HepG2 (cell line): ENCODE results near the gene AFDN. TPM values are rescaled to one million over a fixed set of nuclear protein-coding genes. Genes with fewer than 3 reads are reported as not detected.

ENCODE experiments used
- SAFB2 ChIP-seq: sonication (generic); formaldehyde crosslinking; IDR thresholded peaks from 2 replicates; pipeline ENCODE4 v1.5.1; 2020; ENCODE audit warnings: missing genetic modification reagents, low read depth, mild to moderate bottlenecking, borderline replicate concordance
- ZFYVE20 ChIP-seq: sonication (generic); formaldehyde crosslinking; IDR thresholded peaks from 2 replicates; pipeline ENCODE4 v1.8.0; 2023; ENCODE audit warnings: low read depth, mild to moderate bottlenecking, moderate library complexity, missing genetic modification reagents, borderline replicate concordance
- ZNF615 ChIP-seq: sonication (generic); formaldehyde crosslinking; IDR thresholded peaks from 2 replicates; pipeline ENCODE4 v1.5.0; 2020; ENCODE audit warnings: mild to moderate bottlenecking, missing genetic modification reagents, borderline replicate concordance
- ZNF672 ChIP-seq: sonication (generic); formaldehyde crosslinking; IDR thresholded peaks from 2 replicates; pipeline ENCODE4 v1.8.1; 2022; ENCODE audit warnings: missing genetic modification reagents
- ZSCAN25 ChIP-seq: sonication (generic); formaldehyde crosslinking; IDR thresholded peaks from 2 replicates; pipeline ENCODE4 v1.8.0; 2022; ENCODE audit warnings: mild to moderate bottlenecking, missing genetic modification reagents
- polyA plus RNA-seq, 8 experiments: library from polyadenylated mRNA; depleted of rRNA in 3 of 8; stranded (reverse) in 7 of 8; unstranded in 1 of 8; fragments of >200 nt; fragmentation: Illumina TruSeq in 4 of 8; extraction: Trizol in 4 of 8; gene quantifications; 2 replicates each; pipeline versions ENCODE4 v1.2.1 to v1.2.3, GENCODE V29; 2011 to 2016; ENCODE audit warnings: low read depth in 4 of 8, missing spikeins in 1 of 8, mixed read lengths in 1 of 8; ENCODE audit not compliant: insufficient read depth in 1 of 8
- total RNA-seq, 5 experiments: library from RNA; depleted of rRNA; stranded (reverse); fragments of >200 nt; fragmentation: Illumina TruSeq; extraction: Trizol; gene quantifications; 2 replicates each; pipeline ENCODE4 v1.2.3, GENCODE V29; 2016; ENCODE audit warnings: low read depth in 1 of 5
- TF ChIP-seq, protein P1 (sequence below): sonication (generic); formaldehyde crosslinking; IDR thresholded peaks from 2 replicates; pipeline ENCODE4 v1.4.0; 2020; ENCODE audit warnings: mild to moderate bottlenecking, missing genetic modification reagents
- TF ChIP-seq, protein P2 (sequence below): sonication (generic); formaldehyde crosslinking; IDR thresholded peaks from 2 replicates; pipeline ENCODE4 v1.4.0; 2020; ENCODE audit warnings: missing genetic modification reagents
- TF ChIP-seq, protein P3 (sequence below): sonication (generic); formaldehyde crosslinking; IDR thresholded peaks from 2 replicates; pipeline ENCODE4 v1.4.0; 2020; ENCODE audit warnings: missing genetic modification reagents, borderline replicate concordance
- TF ChIP-seq, protein P4 (sequence below): sonication (generic); formaldehyde crosslinking; IDR thresholded peaks from 2 replicates; pipeline ENCODE4 v1.9.0; 2021; ENCODE audit warnings: missing genetic modification reagents, borderline replicate concordance

Gene AFDN
- total and polyA plus RNA-seq, 2 of the 13 experiments (the other 11 are each of a cell fraction or from before 2014, with no cell fraction given) = 136 to 151 TPM

DNA sequence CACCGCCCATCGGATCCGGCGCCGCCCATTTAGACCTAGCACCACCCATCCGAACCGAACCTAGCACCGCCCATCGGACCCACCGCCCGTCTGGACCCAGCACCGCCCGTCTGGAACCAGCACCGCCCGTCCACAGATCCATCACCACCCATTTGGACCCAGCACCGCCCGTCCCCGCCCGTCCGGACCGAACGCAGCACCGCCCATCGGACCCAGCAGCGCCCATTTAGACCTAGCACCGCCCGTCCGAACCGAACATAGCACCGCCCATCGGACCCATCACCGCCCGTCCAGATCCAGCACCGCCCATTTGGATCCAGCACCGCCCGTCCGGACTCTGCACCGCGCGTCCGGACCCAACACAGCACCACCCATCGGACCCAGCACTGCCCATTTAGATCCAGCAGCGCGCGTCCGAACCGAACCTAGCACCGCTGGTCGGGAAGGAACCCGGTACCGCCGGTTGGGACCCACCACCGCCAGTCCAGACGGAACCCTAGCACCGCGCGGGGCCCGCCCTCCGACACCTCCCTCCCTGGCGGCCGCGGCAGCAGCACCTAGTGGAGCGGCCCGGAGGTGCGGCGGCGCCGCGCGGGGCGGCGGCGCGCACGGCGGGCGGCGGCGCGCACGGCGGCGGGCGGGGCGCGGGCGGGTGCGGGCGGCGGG, 348 bp upstream of the AFDN start (continued):
- TF ChIP-seq, protein P1, sequence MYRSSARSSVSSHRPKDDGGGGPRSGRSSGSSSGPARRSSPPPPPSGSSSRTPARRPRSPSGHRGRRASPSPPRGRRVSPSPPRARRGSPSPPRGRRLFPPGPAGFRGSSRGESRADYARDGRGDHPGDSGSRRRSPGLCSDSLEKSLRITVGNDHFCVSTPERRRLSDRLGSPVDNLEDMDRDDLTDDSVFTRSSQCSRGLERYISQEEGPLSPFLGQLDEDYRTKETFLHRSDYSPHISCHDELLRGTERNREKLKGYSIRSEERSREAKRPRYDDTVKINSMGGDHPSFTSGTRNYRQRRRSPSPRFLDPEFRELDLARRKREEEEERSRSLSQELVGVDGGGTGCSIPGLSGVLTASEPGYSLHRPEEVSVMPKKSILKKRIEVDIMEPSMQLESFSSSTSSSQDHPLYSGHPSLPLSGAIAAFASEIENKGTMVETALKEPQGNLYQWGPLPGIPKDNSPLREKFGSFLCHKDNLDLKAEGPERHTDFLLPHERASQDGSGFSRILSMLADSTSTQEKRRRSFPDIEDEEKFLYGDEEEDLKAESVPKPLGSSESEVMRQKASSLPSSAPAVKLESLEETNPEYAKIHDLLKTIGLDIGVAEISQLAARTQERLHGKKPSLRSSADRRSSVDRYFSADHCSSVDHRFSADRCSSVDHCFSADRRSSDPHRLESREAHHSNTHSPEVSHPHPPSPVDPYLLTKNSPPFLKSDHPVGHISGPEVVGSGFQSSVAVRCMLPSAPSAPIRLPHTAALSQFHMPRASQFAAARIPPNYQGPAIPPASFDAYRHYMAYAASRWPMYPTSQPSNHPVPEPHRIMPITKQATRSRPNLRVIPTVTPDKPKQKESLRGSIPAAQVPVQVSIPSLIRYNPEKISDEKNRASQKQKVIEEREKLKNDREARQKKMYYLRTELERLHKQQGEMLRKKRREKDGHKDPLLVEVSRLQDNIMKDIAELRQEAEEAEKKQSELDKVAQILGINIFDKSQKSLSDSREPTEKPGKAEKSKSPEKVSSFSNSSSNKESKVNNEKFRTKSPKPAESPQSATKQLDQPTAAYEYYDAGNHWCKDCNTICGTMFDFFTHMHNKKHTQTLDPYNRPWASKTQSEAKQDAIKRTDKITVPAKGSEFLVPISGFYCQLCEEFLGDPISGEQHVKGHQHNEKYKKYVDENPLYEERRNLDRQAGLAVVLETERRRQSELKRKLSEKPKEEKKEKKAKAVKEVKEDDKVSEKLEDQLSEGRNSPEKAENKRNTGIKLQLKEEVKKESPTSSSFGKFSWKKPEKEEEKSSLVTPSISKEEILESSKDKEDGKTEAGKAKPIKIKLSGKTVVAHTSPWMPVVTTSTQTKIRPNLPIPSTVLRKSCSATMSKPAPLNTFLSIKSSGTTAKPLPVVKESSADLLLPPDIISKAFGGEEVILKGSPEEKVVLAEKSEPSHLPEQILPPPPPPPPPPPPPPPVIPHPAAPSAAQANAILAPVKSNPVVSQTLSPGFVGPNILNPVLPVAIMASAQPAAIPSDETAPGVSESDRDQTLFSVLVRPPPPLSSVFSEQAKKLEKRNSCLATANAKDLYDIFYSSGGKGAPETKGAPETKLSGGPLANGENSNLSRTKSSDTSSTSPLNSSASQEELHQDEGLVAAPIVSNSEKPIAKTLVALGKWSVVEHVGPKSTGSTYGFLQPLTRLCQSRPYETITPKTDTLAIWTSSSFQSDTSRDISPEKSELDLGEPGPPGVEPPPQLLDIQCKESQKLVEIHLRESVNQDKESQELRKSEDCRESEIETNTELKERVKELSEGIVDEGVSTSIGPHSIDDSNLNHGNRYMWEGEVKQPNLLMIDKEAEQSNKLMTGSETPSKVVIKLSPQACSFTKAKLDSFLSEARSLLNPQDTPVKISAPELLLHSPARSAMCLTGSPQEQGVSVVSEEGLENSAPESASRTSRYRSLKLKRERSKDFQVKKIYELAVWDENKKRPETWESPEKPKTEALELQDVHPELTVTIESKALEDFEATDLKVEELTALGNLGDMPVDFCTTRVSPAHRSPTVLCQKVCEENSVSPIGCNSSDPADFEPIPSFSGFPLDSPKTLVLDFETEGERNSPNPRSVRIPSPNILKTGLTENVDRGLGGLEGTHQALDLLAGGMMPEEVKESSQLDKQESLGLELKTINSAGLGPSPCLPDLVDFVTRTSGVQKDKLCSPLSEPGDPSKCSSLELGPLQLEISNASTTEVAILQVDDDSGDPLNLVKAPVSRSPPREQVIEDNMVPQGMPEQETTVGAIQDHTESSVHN = 0 out of 2 replicates have a peak, but pooled peaks have one; percentile 57
- TF ChIP-seq, protein P2, sequence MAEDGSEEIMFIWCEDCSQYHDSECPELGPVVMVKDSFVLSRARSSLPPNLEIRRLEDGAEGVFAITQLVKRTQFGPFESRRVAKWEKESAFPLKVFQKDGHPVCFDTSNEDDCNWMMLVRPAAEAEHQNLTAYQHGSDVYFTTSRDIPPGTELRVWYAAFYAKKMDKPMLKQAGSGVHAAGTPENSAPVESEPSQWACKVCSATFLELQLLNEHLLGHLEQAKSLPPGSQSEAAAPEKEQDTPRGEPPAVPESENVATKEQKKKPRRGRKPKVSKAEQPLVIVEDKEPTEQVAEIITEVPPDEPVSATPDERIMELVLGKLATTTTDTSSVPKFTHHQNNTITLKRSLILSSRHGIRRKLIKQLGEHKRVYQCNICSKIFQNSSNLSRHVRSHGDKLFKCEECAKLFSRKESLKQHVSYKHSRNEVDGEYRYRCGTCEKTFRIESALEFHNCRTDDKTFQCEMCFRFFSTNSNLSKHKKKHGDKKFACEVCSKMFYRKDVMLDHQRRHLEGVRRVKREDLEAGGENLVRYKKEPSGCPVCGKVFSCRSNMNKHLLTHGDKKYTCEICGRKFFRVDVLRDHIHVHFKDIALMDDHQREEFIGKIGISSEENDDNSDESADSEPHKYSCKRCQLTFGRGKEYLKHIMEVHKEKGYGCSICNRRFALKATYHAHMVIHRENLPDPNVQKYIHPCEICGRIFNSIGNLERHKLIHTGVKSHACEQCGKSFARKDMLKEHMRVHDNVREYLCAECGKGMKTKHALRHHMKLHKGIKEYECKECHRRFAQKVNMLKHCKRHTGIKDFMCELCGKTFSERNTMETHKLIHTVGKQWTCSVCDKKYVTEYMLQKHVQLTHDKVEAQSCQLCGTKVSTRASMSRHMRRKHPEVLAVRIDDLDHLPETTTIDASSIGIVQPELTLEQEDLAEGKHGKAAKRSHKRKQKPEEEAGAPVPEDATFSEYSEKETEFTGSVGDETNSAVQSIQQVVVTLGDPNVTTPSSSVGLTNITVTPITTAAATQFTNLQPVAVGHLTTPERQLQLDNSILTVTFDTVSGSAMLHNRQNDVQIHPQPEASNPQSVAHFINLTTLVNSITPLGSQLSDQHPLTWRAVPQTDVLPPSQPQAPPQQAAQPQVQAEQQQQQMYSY = no peak
- TF ChIP-seq SAFB2 (CRISPR knock-in tag) = no peak
- TF ChIP-seq, protein P3, sequence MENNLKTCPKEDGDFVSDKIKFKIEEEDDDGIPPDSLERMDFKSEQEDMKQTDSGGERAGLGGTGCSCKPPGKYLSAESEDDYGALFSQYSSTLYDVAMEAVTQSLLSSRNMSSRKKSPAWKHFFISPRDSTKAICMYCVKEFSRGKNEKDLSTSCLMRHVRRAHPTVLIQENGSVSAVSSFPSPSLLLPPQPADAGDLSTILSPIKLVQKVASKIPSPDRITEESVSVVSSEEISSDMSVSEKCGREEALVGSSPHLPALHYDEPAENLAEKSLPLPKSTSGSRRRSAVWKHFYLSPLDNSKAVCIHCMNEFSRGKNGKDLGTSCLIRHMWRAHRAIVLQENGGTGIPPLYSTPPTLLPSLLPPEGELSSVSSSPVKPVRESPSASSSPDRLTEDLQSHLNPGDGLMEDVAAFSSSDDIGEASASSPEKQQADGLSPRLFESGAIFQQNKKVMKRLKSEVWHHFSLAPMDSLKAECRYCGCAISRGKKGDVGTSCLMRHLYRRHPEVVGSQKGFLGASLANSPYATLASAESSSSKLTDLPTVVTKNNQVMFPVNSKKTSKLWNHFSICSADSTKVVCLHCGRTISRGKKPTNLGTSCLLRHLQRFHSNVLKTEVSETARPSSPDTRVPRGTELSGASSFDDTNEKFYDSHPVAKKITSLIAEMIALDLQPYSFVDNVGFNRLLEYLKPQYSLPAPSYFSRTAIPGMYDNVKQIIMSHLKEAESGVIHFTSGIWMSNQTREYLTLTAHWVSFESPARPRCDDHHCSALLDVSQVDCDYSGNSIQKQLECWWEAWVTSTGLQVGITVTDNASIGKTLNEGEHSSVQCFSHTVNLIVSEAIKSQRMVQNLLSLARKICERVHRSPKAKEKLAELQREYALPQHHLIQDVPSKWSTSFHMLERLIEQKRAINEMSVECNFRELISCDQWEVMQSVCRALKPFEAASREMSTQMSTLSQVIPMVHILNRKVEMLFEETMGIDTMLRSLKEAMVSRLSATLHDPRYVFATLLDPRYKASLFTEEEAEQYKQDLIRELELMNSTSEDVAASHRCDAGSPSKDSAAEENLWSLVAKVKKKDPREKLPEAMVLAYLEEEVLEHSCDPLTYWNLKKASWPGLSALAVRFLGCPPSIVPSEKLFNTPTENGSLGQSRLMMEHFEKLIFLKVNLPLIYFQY (CRISPR knock-in tag) = peak; percentile 100
- peak; percentile 58; the same call in 1 of the 2 replicates for TF ChIP-seq ZSCAN25 (CRISPR knock-in tag)
- TF ChIP-seq, protein P4, sequence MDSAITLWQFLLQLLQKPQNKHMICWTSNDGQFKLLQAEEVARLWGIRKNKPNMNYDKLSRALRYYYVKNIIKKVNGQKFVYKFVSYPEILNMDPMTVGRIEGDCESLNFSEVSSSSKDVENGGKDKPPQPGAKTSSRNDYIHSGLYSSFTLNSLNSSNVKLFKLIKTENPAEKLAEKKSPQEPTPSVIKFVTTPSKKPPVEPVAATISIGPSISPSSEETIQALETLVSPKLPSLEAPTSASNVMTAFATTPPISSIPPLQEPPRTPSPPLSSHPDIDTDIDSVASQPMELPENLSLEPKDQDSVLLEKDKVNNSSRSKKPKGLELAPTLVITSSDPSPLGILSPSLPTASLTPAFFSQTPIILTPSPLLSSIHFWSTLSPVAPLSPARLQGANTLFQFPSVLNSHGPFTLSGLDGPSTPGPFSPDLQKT (CRISPR knock-in tag) = no peak
- no peak for TF ChIP-seq ZFYVE20
- no peak for TF ChIP-seq ZNF615 (CRISPR knock-in tag)
- no peak for TF ChIP-seq ZNF672 (CRISPR knock-in tag)
